Measurements from ENCODE around the gene NSMCE1.

Gene NSMCE1

GRCh38 chr16:27198451-27199234, 69.9 kb downstream of the NSMCE1 start:
- no peak for DNase-seq (ENCODE audit: low read depth in 2 of 3, low spot score in 1 of 3)

- DNase-seq (ENCODE audit: low read depth in 2 of 3, low spot score in 1 of 3), result no peak
Observed at GRCh38 chr16:27197004-27197403, 71.6 kb downstream of the NSMCE1 start.

GRCh38 chr16:27195941-27196595, 72.5 kb downstream of the NSMCE1 start:
- no peak for DNase-seq (ENCODE audit: low read depth in 2 of 3, low spot score in 1 of 3)

GRCh38 chr16:27195076-27195741, 73.4 kb downstream of the NSMCE1 start:
- no peak for DNase-seq (ENCODE audit: low read depth in 2 of 3, low spot score in 1 of 3)

GRCh38 chr16:27193300-27193990, 75.1 kb downstream of the NSMCE1 start:
- no peak for DNase-seq (ENCODE audit: low read depth in 2 of 3, low spot score in 1 of 3)

GRCh38 chr16:27191352-27191924, 77.1 kb downstream of the NSMCE1 start:
- DNase-seq (ENCODE audit: low read depth in 2 of 3, low spot score in 1 of 3), result no peak

GRCh38 chr16:27190316-27190871, 78.2 kb downstream of the NSMCE1 start:
- no peak for DNase-seq (ENCODE audit: low read depth in 2 of 3, low spot score in 1 of 3)

- no peak for DNase-seq (ENCODE audit: low read depth in 2 of 3, low spot score in 1 of 3)
Observed at GRCh38 chr16:27189335-27189972, 79.1 kb downstream of the NSMCE1 start.

GRCh38 chr16:27188633-27189032, 79.9 kb downstream of the NSMCE1 start:
- DNase-seq (ENCODE audit: low read depth in 2 of 3, low spot score in 1 of 3), result no peak

- DNase-seq (ENCODE audit: low read depth in 2 of 3, low spot score in 1 of 3), result no peak
Observed at GRCh38 chr16:27185776-27186130, 82.8 kb downstream of the NSMCE1 start.

GRCh38 chr16:27182906-27183405, 85.6 kb downstream of the NSMCE1 start:
- DNase-seq (ENCODE audit: low read depth in 2 of 3, low spot score in 1 of 3), result no peak

- DNase-seq (ENCODE audit: low read depth in 2 of 3, low spot score in 1 of 3), result no peak
Observed at GRCh38 chr16:27181019-27181790, 87.4 kb downstream of the NSMCE1 start.

- DNase-seq (ENCODE audit: low read depth in 2 of 3, low spot score in 1 of 3), result peak; percentile 80 to 94 (median 83)
Observed at GRCh38 chr16:27179500-27180072, 89.0 kb downstream of the NSMCE1 start.

- peak in 1 of 3 donors; percentile 37 for DNase-seq (ENCODE audit: low read depth in 2 of 3, low spot score in 1 of 3)
Observed at GRCh38 chr16:27177031-27177774, 91.4 kb downstream of the NSMCE1 start.

- DNase-seq (ENCODE audit: low read depth in 2 of 3, low spot score in 1 of 3), result no peak
Observed at GRCh38 chr16:27175888-27176287, 92.7 kb downstream of the NSMCE1 start.

Data from stimulated activated CD4-positive, alpha-beta T cell treated with anti-CD3 and anti-CD28 coated beads, Interleukin-12 subunit alpha, Interleukin-12 subunit beta, amount 100 ng/mL, for 48 hours (primary cell).